ENCODE results near the gene LIMA1. TPM values are rescaled to one million over a fixed set of nuclear protein-coding genes. Genes with fewer than 3 reads are reported as not detected.
"Not testable (repeated sequence)": the region's sequence is repeated elsewhere in the genome, so short reads cannot be mapped to it uniquely, and the experiment has no call there.

Gene LIMA1
- total RNA-seq, 1 donor from 2014 or later: 54.3 TPM

DNA sequence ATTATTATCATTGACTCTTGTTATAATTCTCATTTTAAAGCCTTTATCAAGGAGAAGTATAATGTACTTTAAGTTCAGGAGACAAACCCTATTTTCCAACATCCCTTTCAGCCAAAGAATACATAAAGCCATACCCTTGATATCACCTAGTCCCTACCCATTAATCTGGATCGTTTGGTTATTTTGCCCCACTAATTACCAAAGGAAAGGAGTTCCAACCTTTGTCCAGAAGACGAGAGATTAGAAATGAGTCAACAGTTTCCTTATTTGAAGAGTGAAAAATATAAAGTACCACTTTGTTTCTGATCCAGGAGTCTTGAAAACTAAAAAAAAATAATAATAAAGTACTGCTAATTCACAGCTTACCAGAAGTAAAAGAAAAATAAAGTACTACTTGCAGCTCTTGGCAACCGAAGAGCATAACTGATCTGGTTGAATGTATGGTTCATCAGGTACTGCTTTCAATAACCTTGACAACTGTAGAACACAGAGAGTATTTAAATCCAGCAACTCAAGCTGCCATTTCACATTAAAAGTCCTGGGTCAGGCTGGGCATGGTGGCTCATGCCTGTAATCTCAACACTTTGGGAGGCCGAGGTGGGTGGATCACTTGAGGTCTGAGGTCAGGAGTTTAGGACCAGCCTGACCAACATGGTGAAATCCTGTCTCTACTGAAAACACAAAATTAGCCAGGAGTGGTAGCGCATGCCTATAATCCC, 33.7 kb downstream of the LIMA1 start:
- H3K27ac ChIP-seq (ENCODE audit: low read depth, low read length): no peak overlapping the region

GRCh38 chr12:50248883-50249282, 34.4 kb downstream of the LIMA1 start:
- peak overlapping the region; percentile 9 for H3K27ac ChIP-seq (ENCODE audit: low read depth, low read length)
- H3K4me1 ChIP-seq (ENCODE audit: control insufficient read depth in 3 of 3, insufficient read depth in 3 of 3, low read length in 3 of 3): peaks cover 20 to 30% (median 26%) of the 10 kb centered on the region in 3 donors

More for the DNA sequence above, 33.7 kb downstream of the LIMA1 start:
- no peaks in the 10 kb centered on the region for H3K36me3 ChIP-seq (ENCODE audit: control insufficient read depth in 3 of 3, insufficient read depth in 3 of 3, low read length in 3 of 3)
- no peaks in the 10 kb centered on the region for H3K27me3 ChIP-seq (ENCODE audit: control insufficient read depth in 3 of 3, insufficient read depth in 3 of 3, low read length in 3 of 3)
- H3K9me3 ChIP-seq (ENCODE audit: control insufficient read depth in 3 of 3, low read length in 3 of 3): no peaks in the 10 kb centered on the region
- no peak overlapping the region for H3K4me3 ChIP-seq (ENCODE audit: low read length in 3 of 3)
- peaks cover 20 to 30% (median 28%) of the 10 kb centered on the region in 3 donors for H3K4me1 ChIP-seq (ENCODE audit: control insufficient read depth in 3 of 3, insufficient read depth in 3 of 3, low read length in 3 of 3)
- no peak overlapping the region for H3K9ac ChIP-seq (ENCODE audit: low read depth in 1 of 3, low read length in 3 of 3)

GRCh38 chr12:50248411-50248810, 34.9 kb downstream of the LIMA1 start:
- H3K9me3 ChIP-seq (ENCODE audit: control insufficient read depth in 3 of 3, low read length in 3 of 3): no peaks in the 10 kb centered on the region
- peak overlapping the region; percentile 11 for H3K27ac ChIP-seq (ENCODE audit: low read depth, low read length)
- H3K9ac ChIP-seq (ENCODE audit: low read depth in 1 of 3, low read length in 3 of 3): no peak overlapping the region
- no peak overlapping the region for H3K4me3 ChIP-seq (ENCODE audit: low read length in 3 of 3)
- H3K36me3 ChIP-seq (ENCODE audit: control insufficient read depth in 3 of 3, insufficient read depth in 3 of 3, low read length in 3 of 3): no peaks in the 10 kb centered on the region
- no peaks in the 10 kb centered on the region for H3K27me3 ChIP-seq (ENCODE audit: control insufficient read depth in 3 of 3, insufficient read depth in 3 of 3, low read length in 3 of 3)
- H3K4me1 ChIP-seq (ENCODE audit: control insufficient read depth in 3 of 3, insufficient read depth in 3 of 3, low read length in 3 of 3): peaks cover 21 to 32% (median 28%) of the 10 kb centered on the region in 3 donors

More at GRCh38 chr12:50248883-50249282, 34.4 kb downstream of the LIMA1 start:
- Histone ChIP-seq H3K36me3 (ENCODE audit: control insufficient read depth in 3 of 3, insufficient read depth in 3 of 3, low read length in 3 of 3) (no peaks in the 10 kb centered on the region), H3K4me3 (ENCODE audit: low read length in 3 of 3) (no peak overlapping the region), H3K27me3 (ENCODE audit: control insufficient read depth in 3 of 3, insufficient read depth in 3 of 3, low read length in 3 of 3) (no peaks in the 10 kb centered on the region), H3K9ac (ENCODE audit: low read depth in 1 of 3, low read length in 3 of 3) (no peak overlapping the region), H3K9me3 (ENCODE audit: control insufficient read depth in 3 of 3, low read length in 3 of 3) (no peaks in the 10 kb centered on the region)

- H3K4me3 ChIP-seq (ENCODE audit: low read length in 3 of 3); H3K27ac ChIP-seq (ENCODE audit: low read depth, low read length); H3K9ac ChIP-seq (ENCODE audit: low read depth in 1 of 3, low read length in 3 of 3); H3K27me3 ChIP-seq (ENCODE audit: control insufficient read depth in 3 of 3, insufficient read depth in 3 of 3, low read length in 3 of 3); H3K9me3 ChIP-seq (ENCODE audit: control insufficient read depth in 3 of 3, low read length in 3 of 3); H3K36me3 ChIP-seq (ENCODE audit: control insufficient read depth in 3 of 3, insufficient read depth in 3 of 3, low read length in 3 of 3): not testable (repeated sequence)
- peaks cover 23 to 37% (median 35%) of the 10 kb centered on the region in 3 donors for H3K4me1 ChIP-seq (ENCODE audit: control insufficient read depth in 3 of 3, insufficient read depth in 3 of 3, low read length in 3 of 3)
Observed at GRCh38 chr12:50247665-50248064, 35.7 kb downstream of the LIMA1 start.

- no peaks in the 10 kb centered on the region for H3K36me3 ChIP-seq (ENCODE audit: control insufficient read depth in 3 of 3, insufficient read depth in 3 of 3, low read length in 3 of 3)
- no peaks in the 10 kb centered on the region for H3K9me3 ChIP-seq (ENCODE audit: control insufficient read depth in 3 of 3, low read length in 3 of 3)
- no peaks in the 10 kb centered on the region for H3K27me3 ChIP-seq (ENCODE audit: control insufficient read depth in 3 of 3, insufficient read depth in 3 of 3, low read length in 3 of 3)
- no peak overlapping the region for H3K9ac ChIP-seq (ENCODE audit: low read depth in 1 of 3, low read length in 3 of 3)
- peaks cover 29 to 41% (median 39%) of the 10 kb centered on the region in 3 donors for H3K4me1 ChIP-seq (ENCODE audit: control insufficient read depth in 3 of 3, insufficient read depth in 3 of 3, low read length in 3 of 3)
- H3K27ac ChIP-seq (ENCODE audit: low read depth, low read length): peak overlapping the region; percentile 77
- no peak overlapping the region for H3K4me3 ChIP-seq (ENCODE audit: low read length in 3 of 3)
Observed at GRCh38 chr12:50246873-50247612, 36.3 kb downstream of the LIMA1 start.

- peak overlapping the region; percentile 77 for H3K27ac ChIP-seq (ENCODE audit: low read depth, low read length)
- no peak overlapping the region for H3K9ac ChIP-seq (ENCODE audit: low read depth in 1 of 3, low read length in 3 of 3)
- H3K36me3 ChIP-seq (ENCODE audit: control insufficient read depth in 3 of 3, insufficient read depth in 3 of 3, low read length in 3 of 3): no peaks in the 10 kb centered on the region
- H3K4me3 ChIP-seq (ENCODE audit: low read length in 3 of 3): no peak overlapping the region
- H3K4me1 ChIP-seq (ENCODE audit: control insufficient read depth in 3 of 3, insufficient read depth in 3 of 3, low read length in 3 of 3): peaks cover 30 to 43% (median 38%) of the 10 kb centered on the region in 3 donors
- no peaks in the 10 kb centered on the region for H3K27me3 ChIP-seq (ENCODE audit: control insufficient read depth in 3 of 3, insufficient read depth in 3 of 3, low read length in 3 of 3)
- H3K9me3 ChIP-seq (ENCODE audit: control insufficient read depth in 3 of 3, low read length in 3 of 3): no peaks in the 10 kb centered on the region
Observed at GRCh38 chr12:50246197-50246865, 37.0 kb downstream of the LIMA1 start.

GRCh38 chr12:50243507-50243906, 39.8 kb downstream of the LIMA1 start:
- Histone ChIP-seq H3K4me3 (ENCODE audit: low read length in 3 of 3) (no peak overlapping the region), H3K9me3 (ENCODE audit: control insufficient read depth in 3 of 3, low read length in 3 of 3) (no peaks in the 10 kb centered on the region), H3K27me3 (ENCODE audit: control insufficient read depth in 3 of 3, insufficient read depth in 3 of 3, low read length in 3 of 3) (no peaks in the 10 kb centered on the region), H3K27ac (ENCODE audit: low read depth, low read length) (peak overlapping the region; percentile 72), H3K4me1 (ENCODE audit: control insufficient read depth in 3 of 3, insufficient read depth in 3 of 3, low read length in 3 of 3) (peaks cover 29 to 49% (median 46%) of the 10 kb centered on the region in 3 donors), H3K36me3 (ENCODE audit: control insufficient read depth in 3 of 3, insufficient read depth in 3 of 3, low read length in 3 of 3) (peaks cover 0 to 2% (median 0%) of the 10 kb centered on the region in 3 donors), H3K9ac (ENCODE audit: low read depth in 1 of 3, low read length in 3 of 3) (no peak overlapping the region)

GRCh38 chr12:50242751-50243191, 40.5 kb downstream of the LIMA1 start:
- Histone ChIP-seq H3K4me1 (ENCODE audit: control insufficient read depth in 3 of 3, insufficient read depth in 3 of 3, low read length in 3 of 3) (peaks cover 27 to 47% (median 42%) of the 10 kb centered on the region in 3 donors), H3K36me3 (ENCODE audit: control insufficient read depth in 3 of 3, insufficient read depth in 3 of 3, low read length in 3 of 3) (peaks cover 0 to 2% (median 0%) of the 10 kb centered on the region in 3 donors), H3K4me3 (ENCODE audit: low read length in 3 of 3) (no peak overlapping the region), H3K9me3 (ENCODE audit: control insufficient read depth in 3 of 3, low read length in 3 of 3) (no peaks in the 10 kb centered on the region), H3K27ac (ENCODE audit: low read depth, low read length) (peak overlapping the region; percentile 72), H3K27me3 (ENCODE audit: control insufficient read depth in 3 of 3, insufficient read depth in 3 of 3, low read length in 3 of 3) (no peaks in the 10 kb centered on the region), H3K9ac (ENCODE audit: low read depth in 1 of 3, low read length in 3 of 3) (peak overlapping the region in 1 of 3 donors; percentile 20)

DNA sequence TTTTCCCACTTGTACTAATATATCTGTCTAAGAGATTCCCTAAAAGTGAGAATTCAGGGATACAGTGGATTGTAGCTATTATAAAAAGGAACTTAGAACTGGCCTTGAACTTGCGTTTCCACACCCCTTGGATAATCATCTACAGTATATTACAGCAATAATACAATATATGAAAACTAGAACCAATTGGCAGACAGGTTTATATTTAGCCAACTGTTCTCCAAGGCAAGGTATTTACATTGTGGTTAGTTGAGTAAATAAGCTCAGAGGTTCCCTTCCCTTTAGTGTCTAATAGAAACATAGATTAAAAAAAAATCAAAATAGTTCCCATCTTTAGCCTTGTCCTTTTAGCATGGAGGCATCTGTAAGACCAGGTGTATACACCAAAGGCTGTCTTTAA, 42.1 kb downstream of the LIMA1 start:
- Histone ChIP-seq H3K9ac (ENCODE audit: low read depth in 1 of 3, low read length in 3 of 3) (no peak overlapping the region), H3K36me3 (ENCODE audit: control insufficient read depth in 3 of 3, insufficient read depth in 3 of 3, low read length in 3 of 3) (peaks cover 0 to 2% (median 0%) of the 10 kb centered on the region in 3 donors), H3K9me3 (ENCODE audit: control insufficient read depth in 3 of 3, low read length in 3 of 3) (no peaks in the 10 kb centered on the region), H3K27me3 (ENCODE audit: control insufficient read depth in 3 of 3, insufficient read depth in 3 of 3, low read length in 3 of 3) (no peaks in the 10 kb centered on the region), H3K4me1 (ENCODE audit: control insufficient read depth in 3 of 3, insufficient read depth in 3 of 3, low read length in 3 of 3) (peaks cover 18 to 39% (median 33%) of the 10 kb centered on the region in 3 donors), H3K4me3 (ENCODE audit: low read length in 3 of 3) (no peak overlapping the region), H3K27ac (ENCODE audit: low read depth, low read length) (peak overlapping the region; percentile 72)

Measured in skeletal muscle tissue (tissue), 4 donors.